ENCODE measurements around the gene MAX.

- no peak for TF ChIP-seq CTCF (IDR thresholded peaks at IDR 0.05)
- TF ChIP-seq POLR2A (IDR thresholded peaks at IDR 0.05), result no peak
- TF ChIP-seq POLR2AphosphoS5 (IDR thresholded peaks at IDR 0.05), result no peak
These were observed 29.4 kb downstream of the MAX start for GRCh38 chr14:65072937-65073336.
